WTC11 (cell line): ENCODE results near the gene P2RX4. TPM values are rescaled to one million over a fixed set of nuclear protein-coding genes. Genes with fewer than 3 reads are reported as not detected.
"Not testable (repeated sequence)": the region's sequence is repeated elsewhere in the genome, so short reads cannot be mapped to it uniquely, and the experiment has no call there.

ENCODE experiments used
- ATAC-seq: fragments of 200-7000 bp; cut with Tn5 transposase; 2 replicates; pipeline ENCODE4 v1.10.0; 2021; ENCODE audit warnings: mild to moderate bottlenecking, moderate library complexity
- CTCF ChIA-PET: fragments of 300-600 bp; sonication (Branson Sonifier 250); formaldehyde crosslinking; loops from one replicate; lab custom pipeline; 2021; ENCODE audit warnings: antibody characterized with exemption; lab: Charles Lee
- POLR2A ChIA-PET: fragments of 350-600 bp; sonication (Branson Sonifier 250); formaldehyde crosslinking; loops from one replicate; lab custom pipeline; 2021; ENCODE audit warnings: antibody characterized with exemption; lab: Charles Lee
- DNase-seq: peaks from one replicate; pipeline ENCODE4 v3.0.0; 2021; ENCODE audit warnings: low spot score
- H3K27ac Mint-ChIP-seq: 2 replicates; pipeline ENCODE4 v1.8.0; 2021; ENCODE audit warnings: mixed read lengths
- H3K27me3 Mint-ChIP-seq: 2 replicates; pipeline ENCODE4 v1.8.0; 2021; ENCODE audit warnings: low read depth, mild to moderate bottlenecking, moderate library complexity, mixed read lengths
- H3K36me3 Mint-ChIP-seq: 2 replicates; pipeline ENCODE4 v1.8.0; 2021; ENCODE audit warnings: mixed read lengths
- H3K4me1 Mint-ChIP-seq: 2 replicates; pipeline ENCODE4 v1.8.0; 2022; ENCODE audit warnings: mixed read lengths
- H3K4me3 Mint-ChIP-seq: 2 replicates; pipeline ENCODE4 v1.8.0; 2021; ENCODE audit warnings: mild to moderate bottlenecking, moderate library complexity, mixed read lengths
- H3K9me3 Mint-ChIP-seq: 2 replicates; pipeline ENCODE4 v1.8.0; 2021; ENCODE audit warnings: mixed read lengths
- AFF4 ChIP-seq: sonication (generic); formaldehyde crosslinking; IDR thresholded peaks from 2 replicates; pipeline ENCODE4 v1.8.1; 2023; ENCODE audit warnings: mild to moderate bottlenecking, missing genetic modification reagents, borderline replicate concordance
- CREM ChIP-seq: sonication (generic); formaldehyde crosslinking; IDR thresholded peaks from 2 replicates; pipeline ENCODE4 v1.8.1; 2022; ENCODE audit warnings: mild to moderate bottlenecking, missing genetic modification reagents, moderate library complexity
- E2F1 ChIP-seq: sonication (generic); formaldehyde crosslinking; IDR thresholded peaks from 2 replicates; pipeline ENCODE4 v1.8.0; 2022; ENCODE audit warnings: mild to moderate bottlenecking, missing genetic modification reagents
- ETV6 ChIP-seq: sonication (generic); formaldehyde crosslinking; IDR thresholded peaks from 2 replicates; pipeline ENCODE4 v1.8.1; 2022; ENCODE audit warnings: mild to moderate bottlenecking, missing genetic modification reagents
- FOXP1 ChIP-seq: sonication (generic); formaldehyde crosslinking; IDR thresholded peaks from 2 replicates; pipeline ENCODE4 v1.8.0; 2022; ENCODE audit warnings: missing genetic modification reagents, mild to moderate bottlenecking, moderate library complexity, borderline replicate concordance
- GABPB1 ChIP-seq: sonication (generic); formaldehyde crosslinking; IDR thresholded peaks from 2 replicates; pipeline ENCODE4 v1.8.1; 2023; ENCODE audit warnings: mild to moderate bottlenecking, missing genetic modification reagents
- GRHL2 ChIP-seq: fragments of 250-450 bp; sonication (Bioruptor Pico); IDR thresholded peaks from 2 replicates; pipeline ENCODE4 v1.8.0; 2022; ENCODE audit warnings: mild to moderate bottlenecking, moderate library complexity; ENCODE audit not compliant: insufficient replicate concordance, severe bottlenecking
- HMGXB4 ChIP-seq: sonication (generic); formaldehyde crosslinking; IDR thresholded peaks from 2 replicates; pipeline ENCODE4 v1.8.1; 2023; ENCODE audit warnings: mild to moderate bottlenecking, moderate library complexity, missing genetic modification reagents
- IRF2 ChIP-seq: sonication (generic); formaldehyde crosslinking; IDR thresholded peaks from 2 replicates; pipeline ENCODE4 v1.8.0; 2022; ENCODE audit warnings: low read depth, missing genetic modification reagents, borderline replicate concordance
- KAT7 ChIP-seq: sonication (generic); formaldehyde crosslinking; IDR thresholded peaks from 2 replicates; pipeline ENCODE4 v1.8.1; 2023; ENCODE audit warnings: missing genetic modification reagents, mild to moderate bottlenecking, borderline replicate concordance
- NR1H2 ChIP-seq: sonication (generic); formaldehyde crosslinking; IDR thresholded peaks from 2 replicates; pipeline ENCODE4 v1.9.0; 2021; ENCODE audit warnings: mild to moderate bottlenecking, moderate library complexity, missing genetic modification reagents
- RELA ChIP-seq: sonication (generic); formaldehyde crosslinking; IDR thresholded peaks from 2 replicates; pipeline ENCODE4 v1.8.1; 2022; ENCODE audit warnings: missing genetic modification reagents, mild to moderate bottlenecking, borderline replicate concordance
- RORB ChIP-seq: fragments of 250-450 bp; sonication (Bioruptor Pico); IDR thresholded peaks from 2 replicates; pipeline ENCODE4 v1.9.0; 2021; ENCODE audit warnings: mild to moderate bottlenecking
- SP1 ChIP-seq: sonication (generic); formaldehyde crosslinking; conservative IDR thresholded peaks from 2 replicates; pipeline ENCODE4 v1.8.1; 2022; ENCODE audit warnings: missing genetic modification reagents
- TP53 ChIP-seq: sonication (generic); formaldehyde crosslinking; IDR thresholded peaks from 2 replicates; pipeline ENCODE4 v1.8.1; 2023; ENCODE audit warnings: mild to moderate bottlenecking, missing genetic modification reagents
- ZNF317 ChIP-seq: sonication (generic); formaldehyde crosslinking; IDR thresholded peaks from 2 replicates; pipeline ENCODE4 v1.8.1; 2023; ENCODE audit warnings: low read depth, mild to moderate bottlenecking, moderate library complexity, missing genetic modification reagents, borderline replicate concordance
- total RNA-seq: library from RNA; stranded (reverse); gene quantifications from 3 replicates; pipeline ENCODE4 v1.2.3, GENCODE V29; 2021
- TF ChIP-seq, protein P1 (sequence below): fragments of 200-600 bp; IDR thresholded peaks from 2 replicates; pipeline ENCODE4 v1.8.0; 2022; ENCODE audit warnings: antibody characterized with exemption
- TF ChIP-seq, protein P2 (sequence below): sonication (generic); formaldehyde crosslinking; IDR thresholded peaks from 2 replicates; pipeline ENCODE4 v1.8.1; 2023; ENCODE audit warnings: mild to moderate bottlenecking, missing genetic modification reagents

P2RX4 gene
- total RNA-seq, 1 experiment from 2014 or later: 13.9 TPM

DNA sequence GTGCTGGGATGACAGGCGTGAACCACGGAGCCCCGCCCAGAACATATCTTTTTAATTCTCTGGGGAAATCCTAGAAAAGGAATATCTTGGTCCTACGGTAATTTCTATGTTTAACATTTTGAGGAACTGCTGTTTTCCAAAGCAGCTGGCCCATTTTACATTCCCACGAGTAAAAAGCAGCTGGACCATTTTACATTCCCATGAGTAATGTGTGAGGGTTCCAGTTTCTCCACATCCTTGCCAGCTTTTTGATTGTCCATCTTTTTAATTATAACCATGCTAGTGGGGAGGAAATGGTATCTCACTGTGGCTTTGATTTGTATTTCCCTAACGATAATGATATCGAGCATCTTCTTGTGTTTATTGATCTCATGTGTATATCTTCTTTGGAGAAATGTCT is 4.4 kb upstream of the P2RX4 start:
- DNase-seq (no peak), ATAC-seq (no peak)
- no peaks in the 10 kb centered on the region for H3K4me1 Mint-ChIP-seq
- no peaks in the 10 kb centered on the region for H3K36me3 Mint-ChIP-seq
- no peak for TF ChIP-seq GABPB1 (CRISPR knock-in tag)
- no peak for TF ChIP-seq KAT7 (CRISPR knock-in tag)
- no peak for TF ChIP-seq SP1 (CRISPR knock-in tag)
- no peak for TF ChIP-seq HMGXB4 (CRISPR knock-in tag)
- TF ChIP-seq ZNF317 (CRISPR knock-in tag): no peak
- no peak for TF ChIP-seq E2F1 (CRISPR knock-in tag)
- TF ChIP-seq IRF2 (CRISPR knock-in tag): no peak
- TF ChIP-seq RELA (CRISPR knock-in tag): no peak
- no peak for TF ChIP-seq AFF4 (CRISPR knock-in tag)
- TF ChIP-seq CREM (CRISPR knock-in tag): no peak
- TF ChIP-seq TP53 (CRISPR knock-in tag): no peak
- no peak for TF ChIP-seq FOXP1 (CRISPR knock-in tag)
- TF ChIP-seq, protein P1, sequence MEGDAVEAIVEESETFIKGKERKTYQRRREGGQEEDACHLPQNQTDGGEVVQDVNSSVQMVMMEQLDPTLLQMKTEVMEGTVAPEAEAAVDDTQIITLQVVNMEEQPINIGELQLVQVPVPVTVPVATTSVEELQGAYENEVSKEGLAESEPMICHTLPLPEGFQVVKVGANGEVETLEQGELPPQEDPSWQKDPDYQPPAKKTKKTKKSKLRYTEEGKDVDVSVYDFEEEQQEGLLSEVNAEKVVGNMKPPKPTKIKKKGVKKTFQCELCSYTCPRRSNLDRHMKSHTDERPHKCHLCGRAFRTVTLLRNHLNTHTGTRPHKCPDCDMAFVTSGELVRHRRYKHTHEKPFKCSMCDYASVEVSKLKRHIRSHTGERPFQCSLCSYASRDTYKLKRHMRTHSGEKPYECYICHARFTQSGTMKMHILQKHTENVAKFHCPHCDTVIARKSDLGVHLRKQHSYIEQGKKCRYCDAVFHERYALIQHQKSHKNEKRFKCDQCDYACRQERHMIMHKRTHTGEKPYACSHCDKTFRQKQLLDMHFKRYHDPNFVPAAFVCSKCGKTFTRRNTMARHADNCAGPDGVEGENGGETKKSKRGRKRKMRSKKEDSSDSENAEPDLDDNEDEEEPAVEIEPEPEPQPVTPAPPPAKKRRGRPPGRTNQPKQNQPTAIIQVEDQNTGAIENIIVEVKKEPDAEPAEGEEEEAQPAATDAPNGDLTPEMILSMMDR: no peak
- no peak for TF ChIP-seq NR1H2 (CRISPR knock-in tag)
- TF ChIP-seq ETV6 (CRISPR knock-in tag): no peak
- TF ChIP-seq, protein P2, sequence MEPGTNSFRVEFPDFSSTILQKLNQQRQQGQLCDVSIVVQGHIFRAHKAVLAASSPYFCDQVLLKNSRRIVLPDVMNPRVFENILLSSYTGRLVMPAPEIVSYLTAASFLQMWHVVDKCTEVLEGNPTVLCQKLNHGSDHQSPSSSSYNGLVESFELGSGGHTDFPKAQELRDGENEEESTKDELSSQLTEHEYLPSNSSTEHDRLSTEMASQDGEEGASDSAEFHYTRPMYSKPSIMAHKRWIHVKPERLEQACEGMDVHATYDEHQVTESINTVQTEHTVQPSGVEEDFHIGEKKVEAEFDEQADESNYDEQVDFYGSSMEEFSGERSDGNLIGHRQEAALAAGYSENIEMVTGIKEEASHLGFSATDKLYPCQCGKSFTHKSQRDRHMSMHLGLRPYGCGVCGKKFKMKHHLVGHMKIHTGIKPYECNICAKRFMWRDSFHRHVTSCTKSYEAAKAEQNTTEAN (CRISPR knock-in tag): no peak
- TF ChIP-seq RORB (CRISPR knock-in tag): no peak
- TF ChIP-seq GRHL2 (CRISPR knock-in tag): no peak
- H3K4me3 Mint-ChIP-seq: no peak overlapping the region
- no peaks in the 10 kb centered on the region for H3K9me3 Mint-ChIP-seq
- POLR2A ChIA-PET: no interaction called here
- CTCF ChIA-PET: interaction anchor here (1.1 kb wide), 1 partner anchor 29 kb away, joined by 3 read pairs; no protein-coding TSS in a partner anchor
- H3K27me3 Mint-ChIP-seq: peaks cover 20% of the 10 kb centered on the region
- no peak overlapping the region for H3K27ac Mint-ChIP-seq

DNA sequence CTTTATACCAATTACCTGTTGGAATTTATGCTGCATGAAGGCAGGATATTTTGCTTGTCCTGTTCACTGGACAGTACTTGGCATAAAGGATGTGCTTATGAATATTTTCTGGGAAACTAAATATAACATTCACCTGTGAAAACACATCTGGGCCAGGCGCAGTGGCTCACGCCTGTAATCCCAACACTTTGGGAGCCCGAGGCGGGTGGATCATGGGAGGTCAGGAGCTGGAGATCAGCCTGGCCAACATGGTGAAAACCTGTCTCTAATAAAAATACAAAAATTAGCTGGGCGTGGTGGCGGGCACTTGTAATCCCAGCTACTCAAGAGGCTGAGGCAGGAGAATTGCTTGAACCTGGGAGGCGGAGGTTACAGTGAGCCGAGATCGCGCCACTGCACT is 1.4 kb upstream of the P2RX4 start:
- not testable (repeated sequence) for H3K4me1 Mint-ChIP-seq, H3K27ac Mint-ChIP-seq, ATAC-seq, DNase-seq, H3K4me3 Mint-ChIP-seq, H3K36me3 Mint-ChIP-seq, H3K9me3 Mint-ChIP-seq
- ChIA-PET POLR2A (interaction anchor here (0.6 kb wide), 1 partner anchor 25 kb away, joined by 3 read pairs; no protein-coding TSS in a partner anchor), CTCF (interaction anchor here (0.7 kb wide), 1 partner anchor 235 kb away, joined by 4 read pairs; no protein-coding TSS in a partner anchor)
- peaks cover 20% of the 10 kb centered on the region for H3K27me3 Mint-ChIP-seq
